Measurements from ENCODE around the gene DHH. TPM values are rescaled to one million over a fixed set of nuclear protein-coding genes. Genes with fewer than 3 reads are reported as not detected.

DHH gene
- total RNA-seq (2014; rRNA removed; shearing (Covaris generic)) (0.06 TPM in 1 of 2 replicates, not detected in the other), total RNA-seq (2022) (0.17 and 0.31 TPM in 2 replicates), Bru-seq, nascent RNA (percentile 19 among the genes with signal in this experiment), BruChase-seq, experiment 1, labeled RNA remaining after a 6-hour chase (percentile 23 among the genes with signal in this experiment), BruChase-seq, experiment 2, labeled RNA remaining after a 2-hour chase (percentile 25 among the genes with signal in this experiment)
- long read RNA-seq, result 0 reads

DNA sequence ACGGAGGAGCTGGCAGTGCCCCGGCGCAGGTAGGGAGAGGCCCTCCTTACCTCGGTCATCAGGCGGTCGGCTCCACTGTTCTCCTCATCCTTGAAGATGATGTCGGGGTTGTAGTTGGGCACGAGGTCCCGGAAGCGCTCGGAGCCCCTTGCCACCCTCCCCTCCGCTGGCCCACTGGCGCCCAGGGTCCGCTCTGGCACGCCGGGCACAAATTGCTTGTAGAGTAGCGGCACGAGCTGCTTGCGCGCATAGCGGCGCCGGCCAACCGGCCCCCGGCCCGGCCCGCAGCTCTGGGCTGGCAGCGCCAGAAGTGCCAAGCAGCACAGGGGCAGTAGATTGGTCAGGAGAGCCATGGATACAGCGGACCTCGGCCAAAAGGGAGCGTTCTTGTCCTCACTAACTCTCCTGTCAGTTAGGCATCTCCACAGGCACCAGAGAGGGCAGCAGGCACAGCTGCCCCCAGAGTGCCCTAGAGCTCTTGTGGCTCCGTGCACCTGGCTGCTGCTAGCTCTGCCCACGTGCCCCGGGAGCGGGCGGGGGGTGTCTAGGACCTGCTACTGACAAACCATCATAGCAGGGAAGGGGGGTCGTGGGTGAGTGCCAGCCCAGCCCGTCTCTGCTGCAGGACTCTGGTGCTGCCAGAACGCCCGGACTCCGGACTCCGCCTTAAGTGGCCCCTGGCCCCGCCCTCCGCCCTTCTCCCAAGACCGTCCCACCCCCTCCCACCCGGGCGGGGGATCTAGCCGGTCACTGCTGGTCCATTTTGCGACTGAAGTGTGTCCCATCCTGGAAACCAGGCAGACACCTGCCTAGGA, at the start of gene DHH:
TSS of gene DHH (minus strand) at position 642 of the 815 bp plus-strand sequence. CDS start at position 353, 289 bp downstream.
- H3K27ac ChIP-seq (ENCODE audit: low read depth, low read length, poor library complexity, severe bottlenecking), result no peak within 1 kb of the TSS
- no peak for DNase-seq (ENCODE audit: low spot score)
- H4K20me1 ChIP-seq (ENCODE audit: insufficient read depth, low read length), result no peaks in the 10 kb centered on the region
- intact Hi-C loops (cut with micrococcal nuclease; ENCODE audit: unreplicated experiment), result no loop called here
- H3K4me3 ChIP-seq (ENCODE audit: low read depth, low read length, poor library complexity, severe bottlenecking), result no peak within 1 kb of the TSS
- no peaks in the 10 kb centered on the region for H3K9me2 ChIP-seq (ENCODE audit: insufficient read depth, low read length)
- POLR2A ChIA-PET, result interaction anchor here (0.6 to 0.7 kb wide), 3 partner anchors 23 to 198 kb away, joined by 3 to 4 read pairs (median 4); no protein-coding TSS in a partner anchor
- H3K79me2 ChIP-seq (ENCODE audit: insufficient read depth, low read depth, low read length), result no peaks in the 10 kb centered on the region
- no peaks in the 10 kb centered on the region for H3K36me3 ChIP-seq (ENCODE audit: insufficient read depth, low read length)
- no peak for TF ChIP-seq EZH2phosphoT487 (IDR thresholded peaks at IDR 0.05; ENCODE audit: borderline replicate concordance, low read depth, low read length)
- TF ChIP-seq, protein P1, sequence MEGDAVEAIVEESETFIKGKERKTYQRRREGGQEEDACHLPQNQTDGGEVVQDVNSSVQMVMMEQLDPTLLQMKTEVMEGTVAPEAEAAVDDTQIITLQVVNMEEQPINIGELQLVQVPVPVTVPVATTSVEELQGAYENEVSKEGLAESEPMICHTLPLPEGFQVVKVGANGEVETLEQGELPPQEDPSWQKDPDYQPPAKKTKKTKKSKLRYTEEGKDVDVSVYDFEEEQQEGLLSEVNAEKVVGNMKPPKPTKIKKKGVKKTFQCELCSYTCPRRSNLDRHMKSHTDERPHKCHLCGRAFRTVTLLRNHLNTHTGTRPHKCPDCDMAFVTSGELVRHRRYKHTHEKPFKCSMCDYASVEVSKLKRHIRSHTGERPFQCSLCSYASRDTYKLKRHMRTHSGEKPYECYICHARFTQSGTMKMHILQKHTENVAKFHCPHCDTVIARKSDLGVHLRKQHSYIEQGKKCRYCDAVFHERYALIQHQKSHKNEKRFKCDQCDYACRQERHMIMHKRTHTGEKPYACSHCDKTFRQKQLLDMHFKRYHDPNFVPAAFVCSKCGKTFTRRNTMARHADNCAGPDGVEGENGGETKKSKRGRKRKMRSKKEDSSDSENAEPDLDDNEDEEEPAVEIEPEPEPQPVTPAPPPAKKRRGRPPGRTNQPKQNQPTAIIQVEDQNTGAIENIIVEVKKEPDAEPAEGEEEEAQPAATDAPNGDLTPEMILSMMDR (conservative IDR thresholded peaks at IDR 0.05; ENCODE audit: low read length), result no peak
- CTCF ChIA-PET (ENCODE audit: unreplicated experiment), result interaction anchor here (1.2 kb wide), 1 partner anchor 30 kb away, joined by 3 read pairs; no protein-coding TSS in a partner anchor
- no peak within 1 kb of the TSS for H3K4me2 ChIP-seq (ENCODE audit: low read length)
- peaks cover 9% of the 10 kb centered on the region for H3K4me1 ChIP-seq (ENCODE audit: insufficient read depth, low read length, poor library complexity, severe bottlenecking)
- H2AFZ ChIP-seq (ENCODE audit: low read length), result no peak within 1 kb of the TSS
- no TSS peak for BruUV-seq (replicated peaks)
- no peaks in the 10 kb centered on the region for H3K9me3 ChIP-seq (ENCODE audit: low read length)

DNA sequence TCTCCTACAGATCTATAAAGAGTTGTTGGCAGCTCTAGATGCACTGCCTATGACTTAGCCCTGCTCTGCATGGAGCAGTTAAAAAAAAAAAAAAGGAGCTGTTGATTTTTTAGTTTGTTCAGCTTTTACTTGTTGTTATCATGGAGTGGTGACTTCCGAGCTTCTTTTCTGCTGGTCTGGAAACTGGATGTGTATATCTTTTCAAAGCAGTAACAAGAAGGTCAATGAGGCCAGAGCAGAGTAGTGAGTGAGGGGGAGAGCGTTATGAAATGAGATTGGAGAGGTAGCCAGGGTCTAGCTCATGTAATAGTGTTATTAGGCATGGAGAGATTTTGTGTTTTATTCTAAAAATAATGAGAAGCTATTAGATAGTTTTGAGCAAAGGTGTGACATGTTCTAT, 49.8 kb upstream of the DHH start:
- Histone ChIP-seq H3K9me2 (ENCODE audit: insufficient read depth, low read length) (no peaks in the 10 kb centered on the region), H3K4me1 (ENCODE audit: insufficient read depth, low read length, poor library complexity, severe bottlenecking) (no peaks in the 10 kb centered on the region), H3K9me3 (ENCODE audit: low read length) (no peaks in the 10 kb centered on the region), H2AFZ (ENCODE audit: low read length) (no peak overlapping the region), H3K4me3 (ENCODE audit: low read depth, low read length, poor library complexity, severe bottlenecking) (no peak overlapping the region), H3K36me3 (ENCODE audit: insufficient read depth, low read length) (no peaks in the 10 kb centered on the region), H3K27ac (ENCODE audit: low read depth, low read length, poor library complexity, severe bottlenecking) (no peak overlapping the region), H3K4me2 (ENCODE audit: low read length) (no peak overlapping the region), H4K20me1 (ENCODE audit: insufficient read depth, low read length) (no peaks in the 10 kb centered on the region), H3K79me2 (ENCODE audit: insufficient read depth, low read depth, low read length) (no peaks in the 10 kb centered on the region)
- BruUV-seq (replicated peaks), result no TSS peak
- CTCF ChIA-PET (ENCODE audit: unreplicated experiment), result no interaction called here
- POLR2A ChIA-PET, result interaction anchor here (0.7 to 1.8 kb wide), 4 partner anchors 12 to 91 kb away, joined by 3 to 9 read pairs (median 4); partner anchors contain the start of gene TUBA1B
- TF ChIP-seq, protein P1 (conservative IDR thresholded peaks at IDR 0.05; ENCODE audit: low read length), result no peak
- no peak for TF ChIP-seq EZH2phosphoT487 (IDR thresholded peaks at IDR 0.05; ENCODE audit: borderline replicate concordance, low read depth, low read length)
- no peak for DNase-seq (ENCODE audit: low spot score)
- intact Hi-C loops (cut with micrococcal nuclease; ENCODE audit: unreplicated experiment), result no loop called here
